Activated CD8-positive, alpha-beta memory T cell treated with anti-CD3 and anti-CD28 coated beads for 1 hour (primary cell): Measurements from ENCODE around the gene GDAP1L1.
A peak's percentile ranks its signal among the peaks of the same experiment; 100 is the strongest.
"Not testable (repeated sequence)": the region's sequence is repeated elsewhere in the genome, so short reads cannot be mapped to it uniquely, and the experiment has no call there.

Experiments used
- DNase-seq, 2 donors: peaks; one replicate each; pipeline ENCODE4 v3.0.0-alpha.2; 2020; ENCODE audit warnings: low read depth in 1 of 2; ENCODE audit errors: extremely low read depth in 1 of 2

GDAP1L1 gene

DNA sequence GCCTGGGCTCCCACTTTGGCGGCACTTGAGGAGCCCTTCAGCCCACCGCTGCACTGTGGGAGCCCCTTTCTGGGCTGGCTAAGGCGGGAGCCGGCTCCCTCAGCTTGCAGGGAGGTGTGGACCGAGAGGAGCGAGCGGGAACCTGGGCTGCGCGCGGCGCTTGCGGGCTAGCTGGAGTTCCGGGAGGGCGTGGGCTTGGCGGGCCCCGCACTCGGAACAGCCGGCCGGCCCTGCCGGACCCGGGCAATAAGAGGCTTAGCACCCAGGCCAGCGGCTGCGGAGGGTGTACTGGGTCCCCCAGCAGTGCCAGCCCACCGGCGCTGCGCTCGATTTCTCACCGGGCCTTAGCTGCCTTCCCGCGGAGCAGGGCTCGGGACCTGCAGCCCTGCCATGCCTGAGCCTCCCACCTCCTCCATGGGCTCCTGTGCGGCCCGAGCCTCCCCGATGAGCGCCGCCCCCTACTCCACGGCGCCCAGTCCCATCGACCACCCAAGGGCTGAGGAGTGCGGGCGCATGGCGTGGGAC, 52.0 kb downstream of the GDAP1L1 start:
- not testable (repeated sequence) for DNase-seq

DNA sequence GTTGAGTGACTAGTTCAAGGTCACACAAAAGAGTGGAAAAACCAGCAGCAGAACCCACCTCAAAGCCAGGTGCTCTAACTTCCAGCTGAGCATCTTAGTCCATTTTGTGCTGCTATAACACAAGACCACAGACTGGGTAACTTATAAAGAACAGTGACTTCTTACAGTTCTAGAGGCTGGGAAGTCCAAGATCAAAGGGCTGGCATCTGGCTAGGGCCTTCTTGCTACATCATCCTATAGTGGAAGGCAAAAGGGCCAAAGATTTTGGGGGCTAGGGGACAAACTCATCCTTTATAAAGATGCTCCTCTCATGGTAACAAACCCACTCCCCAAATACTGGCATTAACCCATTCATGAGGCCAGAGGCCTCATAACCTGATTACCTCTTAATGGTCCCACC, 54.2 kb downstream of the GDAP1L1 start:
- DNase-seq = no peak

DNA sequence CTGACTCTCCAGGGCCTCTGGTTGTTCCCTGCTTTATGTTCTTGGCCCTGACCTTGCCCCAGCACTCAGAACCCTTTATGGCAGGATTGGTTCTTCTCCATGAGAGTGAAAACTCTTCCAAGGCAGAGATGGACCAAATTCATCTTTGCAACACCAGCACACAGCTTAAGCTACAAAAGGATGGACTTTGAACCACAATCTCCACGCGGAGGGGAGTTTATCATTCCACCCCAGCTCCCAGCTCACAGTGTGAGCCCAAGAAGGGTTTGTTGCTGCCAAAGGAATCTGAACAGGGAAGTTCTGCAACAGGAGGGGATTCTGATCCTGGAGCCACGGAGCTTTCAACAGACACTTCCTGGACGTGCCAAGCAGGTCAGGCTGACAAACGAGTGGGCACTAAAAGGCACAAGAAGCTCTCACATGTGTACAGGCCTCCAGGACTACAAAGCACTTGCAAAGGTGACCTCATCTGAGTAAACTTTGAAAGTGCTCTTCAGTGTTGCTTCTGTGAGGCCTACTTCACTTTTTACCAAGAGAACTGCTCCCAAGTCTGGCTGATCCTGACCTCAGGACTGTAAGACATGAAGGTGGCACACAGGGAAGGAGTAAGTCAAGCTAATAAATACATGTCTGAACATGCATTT, 55.0 kb downstream of the GDAP1L1 start:
- no peak for DNase-seq

DNA sequence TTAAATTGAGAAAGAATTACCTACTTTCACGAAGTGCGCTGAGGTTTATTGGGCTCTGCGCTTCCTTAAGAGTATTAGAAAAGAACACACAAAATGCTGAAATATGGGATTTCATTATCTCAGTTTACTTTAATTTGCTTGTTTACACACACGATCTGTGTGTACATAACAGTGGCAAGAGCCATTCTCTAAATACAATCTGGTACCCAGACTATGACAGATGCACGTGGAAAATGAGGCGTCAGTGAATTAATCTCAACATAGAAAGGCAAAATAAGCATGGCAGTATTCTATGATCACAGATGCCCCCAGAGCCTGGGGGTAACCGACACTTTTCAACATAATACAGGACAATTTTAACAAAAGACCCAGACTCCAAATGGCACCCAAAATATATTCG, 55.6 kb downstream of the GDAP1L1 start:
- no peak for DNase-seq

DNA sequence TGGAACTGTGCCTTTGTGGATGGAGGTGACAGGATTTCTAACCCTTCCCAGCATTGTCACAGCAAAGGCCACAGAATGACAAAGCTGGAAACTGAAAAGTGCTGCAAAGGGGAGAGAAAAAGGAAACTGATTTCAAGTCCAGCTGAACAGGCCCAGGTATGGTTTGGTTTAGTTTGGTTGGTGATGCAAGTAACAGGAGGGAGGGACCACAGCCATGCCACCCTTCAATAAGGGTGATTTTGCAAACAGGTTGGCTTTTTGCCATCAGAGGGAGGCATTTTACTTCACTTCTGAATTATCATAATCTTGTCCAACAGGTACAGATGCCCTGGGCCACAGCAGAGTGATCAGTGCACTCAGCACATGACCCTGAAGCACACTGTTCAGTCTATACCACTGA, 57.3 kb downstream of the GDAP1L1 start:
- DNase-seq = no peak

DNA sequence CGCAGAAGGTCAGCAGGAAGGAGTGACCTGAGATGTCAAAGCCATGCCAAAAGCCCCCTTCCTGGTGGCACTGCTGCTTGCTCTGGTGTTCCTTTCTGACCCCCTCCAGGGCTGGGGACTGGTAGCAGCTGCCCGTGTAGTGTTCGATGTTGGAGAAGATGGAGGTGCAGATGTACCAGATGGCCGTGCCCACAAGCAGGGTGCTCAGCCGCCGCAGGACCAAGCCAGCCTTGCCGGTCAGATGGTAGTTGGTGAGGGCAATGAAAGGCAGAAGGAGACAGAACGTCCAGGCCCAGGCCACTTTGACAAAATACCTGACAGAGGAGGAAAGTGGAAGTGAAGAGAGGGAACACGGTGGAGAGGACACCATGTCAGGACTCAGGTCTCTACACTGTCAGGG, 59.8 kb downstream of the GDAP1L1 start:
- no peak for DNase-seq

DNA sequence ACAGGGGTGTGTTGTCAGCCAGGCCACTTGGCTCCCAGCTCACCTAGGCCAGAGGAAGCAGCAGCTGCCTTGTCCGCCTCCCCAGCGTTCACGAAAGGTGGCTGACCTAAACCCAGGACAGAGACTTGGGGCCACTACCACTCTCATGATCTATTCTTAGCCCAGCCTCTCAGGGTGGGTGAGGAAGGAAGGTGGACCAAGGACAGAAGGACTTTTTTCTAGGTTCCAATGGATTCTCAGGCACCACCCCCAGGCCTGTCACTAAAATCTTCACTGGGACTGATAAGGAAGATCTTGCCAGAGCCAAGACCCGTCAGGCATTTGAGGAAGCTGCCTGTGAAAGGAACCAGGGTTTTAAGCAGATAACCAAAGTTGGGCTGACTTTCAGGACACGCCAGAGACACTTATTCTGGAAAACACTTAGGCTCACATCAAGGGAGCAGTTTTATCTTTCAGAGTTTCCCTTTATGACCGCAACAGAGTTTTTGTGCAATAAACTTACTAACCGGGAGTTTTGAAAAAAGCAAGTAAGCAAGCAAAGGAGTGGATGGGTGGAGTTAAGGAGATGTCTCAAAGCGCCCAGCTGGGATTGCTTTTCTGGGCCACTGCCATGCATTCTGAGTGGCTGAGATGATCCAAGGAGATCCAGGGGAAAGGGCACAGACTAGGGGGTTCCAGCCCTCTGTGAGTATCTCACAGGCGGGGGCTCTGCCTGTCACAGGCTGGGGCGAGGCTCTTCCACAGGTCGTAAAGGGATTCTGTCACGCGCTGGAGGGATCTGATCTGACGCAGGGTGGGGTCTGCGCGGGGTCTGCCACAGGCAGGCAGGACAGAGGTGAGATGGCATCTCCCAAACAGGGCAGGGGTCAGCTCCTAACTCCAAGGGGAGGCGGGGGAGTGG, 62.9 kb downstream of the GDAP1L1 start:
- no peak for DNase-seq

DNA sequence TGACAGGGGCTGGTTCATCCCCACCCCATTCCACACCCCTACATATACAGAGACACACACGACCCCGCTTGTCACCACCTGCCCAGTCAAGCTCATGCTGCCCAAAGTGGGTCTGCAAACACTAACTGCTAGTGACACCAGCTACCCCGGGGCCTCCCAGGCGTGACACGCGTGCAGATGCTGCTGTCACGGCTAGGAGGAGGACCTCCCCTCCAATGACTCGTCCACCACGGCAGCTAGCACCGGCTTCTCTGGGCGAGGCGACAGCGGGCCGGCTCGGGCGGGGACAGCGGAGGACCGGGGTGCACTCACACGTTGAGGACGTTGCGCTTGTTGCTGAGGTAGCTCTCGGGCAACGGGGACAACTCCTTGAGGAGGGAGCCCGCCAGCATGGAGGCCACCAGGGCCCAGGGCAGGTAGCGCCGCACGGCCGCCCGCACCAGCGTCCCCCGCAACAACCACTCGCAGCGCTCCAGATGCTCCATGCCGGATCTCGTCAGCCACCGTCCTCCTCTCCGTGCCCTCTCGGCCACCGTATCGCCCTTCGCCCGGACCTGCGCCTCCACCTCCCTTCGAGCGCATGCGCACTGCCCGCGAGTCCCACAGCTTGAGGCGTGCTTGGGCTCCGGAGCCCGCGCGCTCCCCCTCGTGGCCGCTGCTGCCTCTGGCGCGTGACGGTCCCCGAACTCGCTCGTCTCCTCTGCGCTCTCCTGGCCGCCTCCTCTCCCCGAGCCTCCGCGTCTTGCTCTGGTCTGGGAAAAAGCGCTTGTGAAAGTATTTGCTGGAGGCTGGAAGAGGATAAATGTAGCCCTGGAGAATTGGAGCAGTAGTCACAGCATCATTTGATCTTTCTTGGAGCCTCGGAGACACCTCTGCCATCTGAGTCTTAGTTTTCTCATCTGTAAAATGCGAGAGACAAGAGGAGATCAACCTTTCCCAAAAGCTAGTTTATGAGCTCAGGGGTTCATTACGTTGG, 63.8 kb downstream of the GDAP1L1 start, which contains the start of gene FITM2:
Gene FITM2, minus strand, starts transcription at position 539 of the 976 bp plus-strand sequence. Its CDS starts 54 bp downstream, at position 485.
- peak; percentile 96 to 98 for DNase-seq

DNA sequence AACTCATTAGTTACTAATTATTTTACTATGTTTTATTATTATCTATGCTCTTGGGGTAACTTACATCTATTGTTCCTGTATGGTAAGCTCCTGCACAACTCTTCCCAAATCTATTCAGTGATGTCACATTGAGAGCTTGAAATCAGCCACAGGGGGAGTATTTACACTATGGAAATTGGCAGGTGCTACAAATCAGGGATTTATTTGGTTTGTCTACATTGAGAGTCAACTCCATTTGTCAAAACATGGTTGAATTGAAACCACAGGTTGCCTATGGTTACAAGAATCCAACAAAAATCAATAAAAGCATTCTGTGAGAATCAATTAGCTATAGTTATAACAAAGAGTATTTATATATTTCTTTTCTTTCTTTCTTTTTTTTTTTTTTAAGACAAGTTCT, 67.8 kb downstream of the GDAP1L1 start:
- no peak for DNase-seq

DNA sequence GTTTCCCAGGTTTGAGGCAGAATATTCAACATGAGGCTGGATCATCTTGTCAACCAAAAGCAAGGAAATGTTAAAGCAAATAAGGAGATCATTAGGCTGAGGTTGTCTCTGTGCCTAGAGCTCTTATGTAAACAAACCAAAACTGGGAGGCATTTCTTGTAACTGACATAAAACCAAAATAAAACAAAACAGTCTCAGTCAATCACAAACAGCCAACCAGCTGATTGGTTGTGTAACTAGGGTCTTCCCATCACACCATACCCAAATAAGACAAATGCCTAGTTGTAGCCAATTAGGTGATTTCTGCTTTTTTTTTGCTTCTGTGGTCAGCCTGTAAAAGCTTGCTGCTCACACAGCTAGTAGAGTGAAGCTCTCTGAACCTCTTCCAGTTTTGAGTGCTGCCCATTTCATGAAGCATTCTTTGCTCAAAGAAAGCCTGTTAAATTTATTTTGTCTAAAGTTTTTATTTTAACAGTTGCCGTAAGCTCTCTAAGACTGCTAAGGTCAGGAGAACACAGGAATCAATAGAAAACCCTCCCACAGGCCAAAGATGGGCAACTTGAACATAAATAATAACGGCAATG, 72.8 kb downstream of the GDAP1L1 start:
- DNase-seq = no peak

DNA sequence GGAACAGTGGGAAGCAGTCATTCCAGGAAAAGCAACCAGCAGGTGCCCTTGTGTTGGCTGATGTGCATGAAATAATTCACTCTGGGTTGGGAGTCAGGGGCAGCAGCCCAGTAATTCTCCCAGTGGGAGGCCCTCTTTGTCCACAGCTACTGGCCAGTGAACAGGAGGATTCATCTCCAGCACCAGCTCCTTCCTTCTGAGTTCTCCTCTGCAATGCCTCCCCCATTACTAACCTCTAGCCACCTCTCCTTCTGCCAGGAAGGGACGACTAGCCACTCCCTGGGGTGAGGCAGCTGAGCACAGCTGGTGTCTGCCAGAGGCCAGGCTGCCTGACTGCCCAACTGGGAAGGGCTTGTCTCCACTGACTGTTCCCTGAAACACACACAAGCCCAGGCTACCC, 77.2 kb downstream of the GDAP1L1 start:
- no peak for DNase-seq

DNA sequence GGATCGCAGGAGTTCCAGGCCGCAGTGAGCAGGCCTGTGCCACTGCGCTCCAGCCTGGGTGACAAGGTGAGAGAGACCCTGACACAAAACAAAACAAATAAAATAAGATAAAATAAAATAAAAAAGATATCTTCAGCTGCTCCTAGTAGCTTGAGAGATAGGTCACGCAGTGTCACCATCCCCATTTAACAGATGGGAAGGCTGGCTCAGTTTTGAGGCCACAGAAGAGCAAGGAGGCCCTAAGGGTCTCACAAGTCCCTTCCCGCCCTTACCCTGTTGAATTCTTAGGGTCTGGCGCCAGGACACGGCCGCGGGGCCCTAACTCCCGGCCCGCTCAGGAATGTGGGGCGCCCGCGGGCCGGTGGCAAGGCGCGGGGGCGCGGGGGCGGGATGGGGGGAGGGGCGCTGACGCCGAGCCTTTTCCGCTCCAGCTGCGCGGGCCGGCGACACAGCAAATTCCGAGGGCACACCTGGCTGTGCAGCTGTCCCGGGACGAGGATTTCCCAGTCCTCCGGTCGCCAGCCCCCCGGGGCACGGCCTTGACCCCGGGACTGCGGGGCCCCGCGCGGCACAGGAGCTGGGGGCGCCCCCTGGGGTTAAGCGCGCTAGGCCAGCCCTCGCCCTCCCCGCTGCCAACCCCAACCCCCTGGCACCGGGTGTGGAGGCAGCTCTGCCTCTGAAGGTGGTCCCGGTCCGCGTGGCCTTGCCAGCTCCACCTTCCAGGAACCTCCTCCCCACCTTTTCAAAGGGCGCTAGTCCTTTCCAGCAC, 79.5 kb downstream of the GDAP1L1 start:
- DNase-seq = no peak

DNA sequence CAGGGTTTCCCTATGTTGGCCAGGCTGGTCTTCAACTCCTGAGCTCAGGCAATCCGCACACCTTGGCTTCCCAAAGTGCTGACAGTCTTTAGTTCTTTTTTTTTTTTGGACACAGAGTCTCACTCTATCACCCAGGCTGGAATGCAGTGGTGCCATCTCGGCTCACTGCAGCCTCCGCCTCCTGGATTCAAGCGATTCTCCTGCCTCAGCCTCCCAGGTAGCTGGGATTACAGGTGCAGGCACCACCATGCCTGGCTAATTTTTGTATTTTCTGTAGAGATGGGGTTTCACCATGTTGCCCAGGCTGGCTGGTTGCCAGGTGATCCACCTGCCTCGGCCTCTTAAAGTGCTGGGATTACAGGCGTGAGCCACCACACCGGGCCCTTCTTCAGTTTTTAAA, 80.6 kb downstream of the GDAP1L1 start:
- DNase-seq = not testable (repeated sequence)

DNA sequence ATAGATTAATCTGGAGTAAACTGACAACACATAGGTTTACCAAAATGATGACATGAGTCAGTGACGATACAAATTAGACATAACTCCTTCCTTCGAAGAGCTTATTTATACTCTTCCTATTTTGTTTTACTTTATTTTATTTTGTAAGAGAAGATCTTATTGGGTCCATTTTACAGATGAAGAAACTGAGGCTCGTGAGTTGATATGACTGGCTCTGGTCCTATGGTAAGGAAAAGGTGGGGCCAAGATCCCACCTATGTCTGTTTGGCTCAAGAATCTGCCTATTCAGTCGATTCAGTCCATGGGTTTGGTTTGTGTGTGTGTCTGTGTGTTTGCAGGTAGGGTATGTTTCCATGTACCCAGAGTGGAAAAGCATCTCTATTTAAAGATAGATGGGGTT, 81.3 kb downstream of the GDAP1L1 start:
- DNase-seq = no peak
